Type B pancreatic cell (in vitro differentiated cells): ENCODE measurements around the gene SPTBN2. TPM values are rescaled to one million over a fixed set of nuclear protein-coding genes. Genes with fewer than 3 reads are reported as not detected.
A peak's percentile ranks its signal among the peaks of the same experiment; 100 is the strongest.

Source experiments
- DNase-seq: peaks from one replicate; pipeline ENCODE4 v3.0.0; 2021; ENCODE audit warnings: mixed read lengths; ENCODE audit not compliant: unreplicated experiment; ENCODE audit errors: extremely low spot score
- H3K27ac Mint-ChIP-seq: 2 replicates; pipeline ENCODE4 v1.8.0; 2021; ENCODE audit warnings: mild to moderate bottlenecking, mixed read lengths
- H3K27me3 Mint-ChIP-seq: 2 replicates; pipeline ENCODE4 v1.8.0; 2021; ENCODE audit warnings: mixed read lengths
- H3K36me3 Mint-ChIP-seq: 2 replicates; pipeline ENCODE4 v1.8.0; 2021; ENCODE audit warnings: mixed read lengths
- H3K4me1 Mint-ChIP-seq: one replicate; pipeline ENCODE4 v1.8.0; 2021; ENCODE audit warnings: mixed read lengths; ENCODE audit not compliant: unreplicated experiment
- H3K4me3 Mint-ChIP-seq: 2 replicates; pipeline ENCODE4 v1.8.0; 2021; ENCODE audit warnings: mild to moderate bottlenecking, mixed read lengths
- H3K9me3 Mint-ChIP-seq: 2 replicates; pipeline ENCODE4 v1.8.0; 2021; ENCODE audit warnings: mixed read lengths
- total RNA-seq: library from RNA; stranded (reverse); gene quantifications from 2 replicates; pipeline ENCODE4 v1.2.1, GENCODE V29; 2021; ENCODE audit warnings: low replicate concordance
- TF ChIP-seq, protein P1 (sequence below): fragments of 200-600 bp; sonication (generic); conservative IDR thresholded peaks from 2 replicates; pipeline ENCODE4 v1.5.0; 2021; ENCODE audit warnings: antibody characterized with exemption, mild to moderate bottlenecking

The SPTBN2 gene
- total RNA-seq, 1 donor from 2014 or later: 56.0 TPM

DNA sequence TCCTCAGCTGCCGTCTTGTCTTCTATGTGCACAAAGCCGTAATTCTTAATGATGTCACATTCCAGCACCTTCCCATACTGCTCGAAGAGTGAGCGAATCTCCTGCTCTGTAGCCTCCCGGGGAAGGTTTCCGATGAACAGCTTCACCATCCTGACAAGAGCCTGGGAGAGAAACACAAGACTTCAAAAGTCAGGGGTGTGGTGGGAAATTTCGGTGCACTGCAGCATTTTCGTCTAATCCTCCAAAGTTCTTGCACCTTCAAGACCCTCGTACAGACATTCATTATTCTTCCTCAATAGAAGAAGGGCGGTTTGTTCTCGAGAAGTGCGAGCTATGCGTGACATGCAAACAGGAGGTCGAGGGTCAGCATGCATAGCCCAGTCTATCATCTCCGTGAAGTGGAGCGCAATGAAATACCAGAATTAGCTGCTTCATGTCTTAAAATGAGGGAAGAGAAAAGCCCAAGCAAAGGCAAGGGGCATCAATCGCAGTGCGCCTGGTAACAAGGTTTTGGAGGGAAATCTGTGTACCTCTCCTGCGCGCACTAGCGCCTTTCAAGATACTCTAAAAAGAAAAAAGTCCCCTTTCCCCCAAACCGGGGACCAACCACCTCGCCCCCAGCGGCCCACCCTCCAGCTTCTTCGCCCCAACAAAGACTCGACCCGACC lies 52.0 kb downstream of the SPTBN2 start:
- H3K27me3 Mint-ChIP-seq: no peaks in the 10 kb centered on the region
- TF ChIP-seq, protein P1, sequence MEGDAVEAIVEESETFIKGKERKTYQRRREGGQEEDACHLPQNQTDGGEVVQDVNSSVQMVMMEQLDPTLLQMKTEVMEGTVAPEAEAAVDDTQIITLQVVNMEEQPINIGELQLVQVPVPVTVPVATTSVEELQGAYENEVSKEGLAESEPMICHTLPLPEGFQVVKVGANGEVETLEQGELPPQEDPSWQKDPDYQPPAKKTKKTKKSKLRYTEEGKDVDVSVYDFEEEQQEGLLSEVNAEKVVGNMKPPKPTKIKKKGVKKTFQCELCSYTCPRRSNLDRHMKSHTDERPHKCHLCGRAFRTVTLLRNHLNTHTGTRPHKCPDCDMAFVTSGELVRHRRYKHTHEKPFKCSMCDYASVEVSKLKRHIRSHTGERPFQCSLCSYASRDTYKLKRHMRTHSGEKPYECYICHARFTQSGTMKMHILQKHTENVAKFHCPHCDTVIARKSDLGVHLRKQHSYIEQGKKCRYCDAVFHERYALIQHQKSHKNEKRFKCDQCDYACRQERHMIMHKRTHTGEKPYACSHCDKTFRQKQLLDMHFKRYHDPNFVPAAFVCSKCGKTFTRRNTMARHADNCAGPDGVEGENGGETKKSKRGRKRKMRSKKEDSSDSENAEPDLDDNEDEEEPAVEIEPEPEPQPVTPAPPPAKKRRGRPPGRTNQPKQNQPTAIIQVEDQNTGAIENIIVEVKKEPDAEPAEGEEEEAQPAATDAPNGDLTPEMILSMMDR: no peak
- H3K27ac Mint-ChIP-seq: peak overlapping the region; percentile 99
- H3K36me3 Mint-ChIP-seq: peaks cover 15% of the 10 kb centered on the region
- H3K4me1 Mint-ChIP-seq: peaks cover 29% of the 10 kb centered on the region
- DNase-seq: no peak
- H3K4me3 Mint-ChIP-seq: peak overlapping the region; percentile 98
- H3K9me3 Mint-ChIP-seq: no peaks in the 10 kb centered on the region

DNA sequence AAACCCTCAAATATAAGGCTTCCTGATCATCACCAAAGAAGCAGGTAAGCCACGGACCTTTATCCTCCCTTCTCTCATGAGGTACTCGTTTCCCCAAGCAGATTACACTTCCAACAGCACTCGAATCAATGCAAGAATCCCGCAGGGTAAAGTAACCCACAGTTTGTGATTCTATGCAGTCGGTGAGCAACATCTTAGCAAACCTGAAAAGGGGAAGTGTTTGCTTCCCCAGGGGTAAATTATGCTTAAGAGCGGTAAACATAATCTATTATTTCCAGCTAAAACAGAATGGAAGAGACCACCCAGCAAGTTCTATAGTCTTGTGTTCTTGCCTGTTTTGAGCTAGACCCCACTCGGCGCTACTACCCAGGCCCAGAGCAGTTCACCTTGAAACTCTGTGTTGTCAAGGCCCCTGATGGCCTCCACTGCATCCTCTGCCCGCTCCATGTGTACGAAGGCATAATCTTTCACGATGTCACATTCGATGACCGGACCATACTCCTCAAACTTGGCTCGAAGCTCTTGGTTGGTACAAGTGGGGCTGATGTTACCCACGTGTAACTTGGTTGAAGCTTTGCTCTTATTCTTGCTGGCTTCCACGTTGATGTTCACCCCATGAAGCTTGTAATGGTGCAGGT lies 52.6 kb downstream of the SPTBN2 start:
- H3K36me3 Mint-ChIP-seq: peaks cover 15% of the 10 kb centered on the region
- no peaks in the 10 kb centered on the region for H3K9me3 Mint-ChIP-seq
- peak overlapping the region; percentile 99 for H3K27ac Mint-ChIP-seq
- DNase-seq: no peak
- no peaks in the 10 kb centered on the region for H3K27me3 Mint-ChIP-seq
- TF ChIP-seq, protein P1: no peak
- H3K4me1 Mint-ChIP-seq: peaks cover 29% of the 10 kb centered on the region
- H3K4me3 Mint-ChIP-seq: peak overlapping the region; percentile 98

DNA sequence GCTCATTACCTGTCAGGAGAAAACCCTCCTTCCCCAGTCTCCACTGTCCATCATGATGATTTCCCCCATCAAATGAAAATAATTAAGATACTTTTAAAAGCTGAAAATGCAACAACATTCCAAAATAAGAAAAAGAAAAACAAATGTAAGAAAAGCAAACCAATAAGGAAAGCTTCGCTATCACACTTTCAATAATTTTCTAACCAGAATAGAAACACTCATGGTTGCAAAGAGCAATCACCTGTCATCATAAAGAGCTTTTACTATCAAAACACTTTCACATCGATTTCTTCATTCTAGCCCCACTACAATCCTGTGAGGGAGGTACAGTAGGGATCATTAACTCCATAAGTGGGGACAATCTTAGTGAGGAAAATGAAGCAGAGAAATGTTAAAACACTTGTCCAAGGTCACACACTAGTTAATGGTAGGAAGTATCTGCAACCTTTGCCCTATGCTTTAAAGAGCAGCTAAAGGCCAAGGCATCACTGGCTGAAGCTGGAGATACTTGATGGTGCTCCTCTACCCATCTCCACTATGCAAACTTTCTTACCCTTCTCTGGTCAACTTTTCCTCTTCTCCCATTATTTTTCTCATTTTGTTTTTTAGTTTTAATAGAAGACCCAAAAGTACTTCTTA lies 53.9 kb downstream of the SPTBN2 start:
- Mint-ChIP-seq H3K4me3 (peak overlapping the region; percentile 58), H3K36me3 (peaks cover 19% of the 10 kb centered on the region), H3K27me3 (no peaks in the 10 kb centered on the region), H3K4me1 (peaks cover 33% of the 10 kb centered on the region), H3K9me3 (no peaks in the 10 kb centered on the region), H3K27ac (peak overlapping the region; percentile 5)
- TF ChIP-seq, protein P1: no peak
- DNase-seq: no peak

DNA sequence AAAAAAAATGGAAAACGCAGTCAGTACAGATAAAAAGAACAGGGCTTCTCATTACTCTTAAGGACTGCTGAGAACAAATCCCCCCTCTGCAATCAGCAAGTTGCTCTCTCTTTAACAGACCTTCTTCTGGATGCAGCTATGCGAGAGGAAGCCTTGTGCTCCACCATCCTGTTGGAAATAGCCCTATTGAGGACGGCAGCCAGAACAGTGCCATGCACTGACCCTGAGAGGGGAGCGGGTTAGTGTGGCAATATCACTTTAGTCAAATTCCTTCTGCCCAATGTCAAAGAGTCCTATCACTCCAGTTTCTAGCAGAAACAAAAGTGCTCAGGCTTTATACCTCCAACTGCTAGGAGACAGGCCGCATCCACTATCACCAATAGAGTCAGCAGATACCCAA lies 58.2 kb downstream of the SPTBN2 start:
- TF ChIP-seq, protein P1: no peak
- Mint-ChIP-seq H3K9me3 (no peaks in the 10 kb centered on the region), H3K4me3 (no peak overlapping the region), H3K36me3 (peaks cover 26% of the 10 kb centered on the region), H3K27ac (no peak overlapping the region), H3K27me3 (no peaks in the 10 kb centered on the region), H3K4me1 (peaks cover 21% of the 10 kb centered on the region)
- no peak for DNase-seq

DNA sequence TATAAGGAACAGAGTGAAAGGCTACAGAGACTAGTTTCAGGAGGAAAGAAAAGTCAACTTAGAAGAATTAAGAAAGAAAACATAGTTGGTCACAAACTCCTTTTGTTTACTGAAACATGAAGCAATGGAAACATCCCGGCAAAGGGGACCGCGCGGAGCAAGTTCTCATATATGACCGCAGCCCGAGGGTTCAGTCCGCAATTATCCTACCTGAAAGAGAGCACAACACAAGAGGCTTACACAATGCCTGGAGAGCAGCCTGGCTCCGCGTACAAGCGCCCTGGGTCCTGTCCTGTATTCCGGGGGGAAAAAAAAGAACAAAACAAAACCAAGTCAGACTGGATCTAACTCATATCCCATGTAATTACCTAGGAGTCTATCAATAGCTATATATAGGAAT lies 63.6 kb downstream of the SPTBN2 start:
- TF ChIP-seq, protein P1: no peak
- Mint-ChIP-seq H3K36me3 (peaks cover 34% of the 10 kb centered on the region), H3K9me3 (no peaks in the 10 kb centered on the region), H3K4me3 (no peak overlapping the region), H3K27ac (peak overlapping the region; percentile 19), H3K4me1 (peaks cover 8% of the 10 kb centered on the region), H3K27me3 (no peaks in the 10 kb centered on the region)
- DNase-seq: peak; percentile 39
